ENCODE results near the gene ZFAND3. TPM values are rescaled to one million over a fixed set of nuclear protein-coding genes. Genes with fewer than 3 reads are reported as not detected.

ZFAND3 gene
- total and polyA plus RNA-seq, 9 donors, result 16.6 to 220 (median 51.9) TPM

- no peaks in the 10 kb centered on the region for H3K36me3 ChIP-seq
- intact Hi-C loops (cut with DNase I), result no loop called here
- WGBS, 3 donors, result 92 to 96% (median 94%) methylated on average over 6 of the region's 6 CpGs
- no peaks in the 10 kb centered on the region for H3K27me3 ChIP-seq
- H3K4me1 ChIP-seq (ENCODE audit: insufficient read depth), result no peaks in the 10 kb centered on the region
- H3K4me3 ChIP-seq, result no peak overlapping the region
- no peak overlapping the region for H3K27ac ChIP-seq
- no peak for DNase-seq
- H3K9me3 ChIP-seq, result no peaks in the 10 kb centered on the region
- no peak for TF ChIP-seq EP300 (IDR thresholded peaks at IDR 0.05)
- no peak for TF ChIP-seq POLR2A (IDR thresholded peaks at IDR 0.05)
- no peak for TF ChIP-seq CTCF (IDR thresholded peaks at IDR 0.05)
These were observed 362.9 kb downstream of the ZFAND3 start for GRCh38 chr6:38182426-38182825.

GRCh38 chr6:38183856-38184584 is 364.5 kb downstream of the ZFAND3 start:
- 84 to 96% (median 95%) methylated on average over 13 of the region's 13 CpGs for WGBS, 3 donors
- intact Hi-C loops (cut with DNase I), result no loop called here
- Histone ChIP-seq H3K27ac (no peak overlapping the region), H3K9me3 (no peaks in the 10 kb centered on the region), H3K27me3 (no peaks in the 10 kb centered on the region), H3K4me1 (ENCODE audit: insufficient read depth) (no peaks in the 10 kb centered on the region), H3K36me3 (no peaks in the 10 kb centered on the region), H3K4me3 (no peak overlapping the region)
- no peak for DNase-seq
- TF ChIP-seq CTCF (IDR thresholded peaks at IDR 0.05), result no peak
- TF ChIP-seq POLR2A (IDR thresholded peaks at IDR 0.05), result no peak
- TF ChIP-seq EP300 (IDR thresholded peaks at IDR 0.05), result no peak

GRCh38 chr6:38184585-38185080 is 365.1 kb downstream of the ZFAND3 start:
- no peak overlapping the region for H3K27ac ChIP-seq
- H3K36me3 ChIP-seq, result no peaks in the 10 kb centered on the region
- TF ChIP-seq CTCF (IDR thresholded peaks at IDR 0.05) (no peak), POLR2A (IDR thresholded peaks at IDR 0.05) (no peak)
- H3K4me3 ChIP-seq, result no peak overlapping the region
- intact Hi-C loops (cut with DNase I), result no loop called here
- H3K27me3 ChIP-seq, result no peaks in the 10 kb centered on the region
- no peaks in the 10 kb centered on the region for H3K4me1 ChIP-seq (ENCODE audit: insufficient read depth)
- DNase-seq, result no peak
- WGBS, 3 donors, result 84 to 91% (median 86%) methylated on average over 11 of the region's 11 CpGs
- H3K9me3 ChIP-seq, result no peaks in the 10 kb centered on the region

GRCh38 chr6:38185244-38185643 is 365.7 kb downstream of the ZFAND3 start:
- TF ChIP-seq EP300 (IDR thresholded peaks at IDR 0.05), result no peak
- WGBS, 3 donors, result 92 to 93% (median 93%) methylated on average over 6 of the region's 6 CpGs
- H3K9me3 ChIP-seq, result no peaks in the 10 kb centered on the region
- H3K4me3 ChIP-seq, result no peak overlapping the region
- H3K36me3 ChIP-seq, result no peaks in the 10 kb centered on the region
- H3K4me1 ChIP-seq (ENCODE audit: insufficient read depth), result no peaks in the 10 kb centered on the region
- no peaks in the 10 kb centered on the region for H3K27me3 ChIP-seq
- DNase-seq, result no peak
- no peak overlapping the region for H3K27ac ChIP-seq
- intact Hi-C loops (cut with DNase I), result no loop called here

- H3K9me3 ChIP-seq, result no peaks in the 10 kb centered on the region
- WGBS, 3 donors, result 93 to 97% (median 94%) methylated on average over 8 of the region's 8 CpGs
- intact Hi-C loops (cut with DNase I), result no loop called here
- no peaks in the 10 kb centered on the region for H3K4me1 ChIP-seq (ENCODE audit: insufficient read depth)
- TF ChIP-seq CTCF (IDR thresholded peaks at IDR 0.05), result no peak
- TF ChIP-seq POLR2A (IDR thresholded peaks at IDR 0.05), result no peak
- no peak for TF ChIP-seq EP300 (IDR thresholded peaks at IDR 0.05)
- no peaks in the 10 kb centered on the region for H3K27me3 ChIP-seq
- H3K36me3 ChIP-seq, result no peaks in the 10 kb centered on the region
- no peak overlapping the region for H3K27ac ChIP-seq
- no peak overlapping the region for H3K4me3 ChIP-seq
- no peak for DNase-seq
These were observed 366.2 kb downstream of the ZFAND3 start for GRCh38 chr6:38185752-38186151.
